Gastroesophageal sphincter (tissue), 4 donors: ENCODE results near the gene CCL5. TPM values are rescaled to one million over a fixed set of nuclear protein-coding genes. Genes with fewer than 3 reads are reported as not detected.

Source experiments
- ATAC-seq: fragments of 150-250 bp; one replicate; pipeline ENCODE4 v1.9.1; 2016; ENCODE audit warnings: mild to moderate bottlenecking, moderate library complexity
- H3K27ac ChIP-seq, 4 donors: fragments of 200-600 bp; sonication (generic) in 3 of 4; 1 replicate in 3 of 4; 2 replicates in 1 of 4; pipeline ENCODE4 v1.5.1; 2016 to 2019
- H3K27me3 ChIP-seq: fragments of 200-600 bp; sonication (generic); one replicate; pipeline ENCODE4 v1.5.1; 2019
- H3K36me3 ChIP-seq, 2 donors: fragments of 200-600 bp; sonication (generic); one replicate each; pipeline ENCODE4 v1.5.1; 2019; ENCODE audit warnings: control low read depth in 1 of 2
- H3K4me1 ChIP-seq, 3 donors: fragments of 200-600 bp; sonication (generic); 1 replicate in 2 of 3; 2 replicates in 1 of 3; pipeline ENCODE4 v1.5.1; 2016 to 2019; ENCODE audit warnings: control low read depth in 2 of 3
- H3K4me3 ChIP-seq, 2 donors: fragments of 200-600 bp; sonication (generic); one replicate each; pipeline ENCODE4 v1.5.1; 2019; ENCODE audit warnings: mild to moderate bottlenecking in 1 of 2, moderate library complexity in 1 of 2
- H3K9me3 ChIP-seq, 3 donors: fragments of 200-600 bp; sonication (generic); one replicate each; pipeline ENCODE4 v1.5.1; 2017 to 2019; ENCODE audit warnings: control low read depth in 2 of 3
- CTCF ChIP-seq, 4 experiments: fragments of 200-600 bp in 2 of 4; fragments of 450-650 bp in 2 of 4; sonication (generic) in 1 of 4; IDR thresholded peaks; one replicate each; pipeline ENCODE4 v1.5.1; 2017 to 2019; ENCODE audit warnings: antibody characterized with exemption in 4 of 4, mild to moderate bottlenecking in 2 of 4, moderate library complexity in 2 of 4
- EP300 ChIP-seq: sonication (generic); formaldehyde crosslinking; IDR thresholded peaks from one replicate; pipeline ENCODE4 v1.6.1; 2017; ENCODE audit warnings: antibody characterized with exemption, mild to moderate bottlenecking
- POLR2A ChIP-seq, 2 donors: fragments of 450-650 bp; IDR thresholded peaks; one replicate each; pipeline ENCODE4 v1.6.1; 2017; ENCODE audit warnings: antibody characterized with exemption in 2 of 2, mild to moderate bottlenecking in 2 of 2, moderate library complexity in 1 of 2
- POLR2AphosphoS5 ChIP-seq: sonication (generic); formaldehyde crosslinking; IDR thresholded peaks from one replicate; pipeline ENCODE4 v1.6.1; 2017; ENCODE audit warnings: antibody characterized with exemption
- WGBS, 2 donors: methylation state at CpG; one replicate each; pipeline ENCODE4 v1.1.5; 2018; ENCODE audit warnings: low coverage in 1 of 2; 5-methylcytosine and 5-hydroxymethylcytosine counted together
- total RNA-seq, 4 donors: library from RNA; depleted of rRNA; stranded (reverse); fragments of >200 nt; gene quantifications; one replicate each; pipeline ENCODE4 v1.1.0, GENCODE V29; 2016

CCL5 gene
- total RNA-seq, 4 donors from 2014 or later: 0.78 to 3.8 (median 2.2) TPM

- no peaks in the 10 kb centered on the region for H3K9me3 ChIP-seq
- no peaks in the 10 kb centered on the region for H3K27me3 ChIP-seq
- no peaks in the 10 kb centered on the region for H3K36me3 ChIP-seq
- no peak for ATAC-seq
- H3K4me3 ChIP-seq: no peak overlapping the region
- no peaks in the 10 kb centered on the region for H3K4me1 ChIP-seq
- no peak overlapping the region for H3K27ac ChIP-seq
- WGBS, 2 donors: 89 to 94% methylated on average over 3 of the region's 3 CpGs
- no peak for TF ChIP-seq POLR2A (IDR thresholded peaks at IDR 0.05)
- no peak for TF ChIP-seq CTCF (IDR thresholded peaks at IDR 0.05)
- TF ChIP-seq POLR2AphosphoS5: no peak
- TF ChIP-seq EP300: no peak
These were observed 32.3 kb upstream of the CCL5 start for GRCh38 chr17:35912339-35912912.

DNA sequence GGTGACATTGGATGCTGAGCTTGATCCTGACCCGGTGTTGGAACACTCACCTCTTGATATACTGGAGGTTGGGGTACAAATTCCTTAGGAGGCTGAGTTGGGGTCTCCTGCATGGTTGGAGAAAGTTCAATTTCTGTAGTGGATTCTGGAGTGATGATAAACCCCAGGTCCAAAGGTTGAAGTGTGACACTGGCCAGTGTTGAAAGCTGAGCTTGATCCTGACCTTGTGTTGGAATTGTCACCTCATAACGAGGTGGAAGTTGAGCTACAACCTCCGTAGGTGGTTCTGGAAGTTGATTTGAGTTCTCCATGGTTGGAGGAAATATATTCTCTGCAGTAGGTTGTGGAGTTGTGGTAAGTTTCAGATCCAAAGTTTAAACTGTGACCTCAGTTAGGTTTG lies 29.2 kb upstream of the CCL5 start:
- H3K4me1 ChIP-seq: no peaks in the 10 kb centered on the region
- H3K4me3 ChIP-seq: no peak overlapping the region
- H3K27ac ChIP-seq: no peak overlapping the region
- H3K36me3 ChIP-seq: no peaks in the 10 kb centered on the region
- H3K27me3 ChIP-seq: no peaks in the 10 kb centered on the region
- H3K9me3 ChIP-seq: no peaks in the 10 kb centered on the region
- TF ChIP-seq EP300: no peak
- TF ChIP-seq POLR2AphosphoS5: no peak
- TF ChIP-seq CTCF (IDR thresholded peaks at IDR 0.05): no peak
- TF ChIP-seq POLR2A (IDR thresholded peaks at IDR 0.05): no peak
- 82 to 92% methylated on average over 2 of the region's 3 CpGs for WGBS, 2 donors
- ATAC-seq: no peak

DNA sequence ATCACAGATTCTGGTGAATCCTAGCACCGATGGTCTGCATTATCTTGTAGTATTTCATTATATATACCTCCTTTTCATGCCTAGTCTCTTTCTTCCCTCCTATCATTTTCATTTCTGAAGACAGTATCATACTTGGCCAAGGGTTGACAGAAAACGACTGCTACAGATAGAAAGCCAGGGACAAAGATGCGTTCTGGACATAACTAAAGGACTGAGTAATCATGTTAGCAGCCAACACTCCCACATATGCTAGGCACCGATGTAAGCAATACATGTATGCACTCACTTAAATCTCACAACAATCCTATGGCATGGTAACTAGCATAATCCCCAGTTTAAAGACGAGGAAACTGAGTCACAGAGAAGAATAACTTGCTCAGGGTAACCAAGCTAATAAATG lies 27.5 kb upstream of the CCL5 start:
- TF ChIP-seq POLR2AphosphoS5 (no peak), POLR2A (IDR thresholded peaks at IDR 0.05) (no peak), EP300 (no peak), CTCF (IDR thresholded peaks at IDR 0.05) (no peak)
- no peaks in the 10 kb centered on the region for H3K4me1 ChIP-seq
- no peak overlapping the region for H3K27ac ChIP-seq
- no peak overlapping the region for H3K4me3 ChIP-seq
- H3K36me3 ChIP-seq: no peaks in the 10 kb centered on the region
- H3K27me3 ChIP-seq: no peaks in the 10 kb centered on the region
- 62 to 87% methylated on average over 3 to 5 of the region's 5 CpGs for WGBS, 2 donors
- no peak for ATAC-seq
- no peaks in the 10 kb centered on the region for H3K9me3 ChIP-seq

DNA sequence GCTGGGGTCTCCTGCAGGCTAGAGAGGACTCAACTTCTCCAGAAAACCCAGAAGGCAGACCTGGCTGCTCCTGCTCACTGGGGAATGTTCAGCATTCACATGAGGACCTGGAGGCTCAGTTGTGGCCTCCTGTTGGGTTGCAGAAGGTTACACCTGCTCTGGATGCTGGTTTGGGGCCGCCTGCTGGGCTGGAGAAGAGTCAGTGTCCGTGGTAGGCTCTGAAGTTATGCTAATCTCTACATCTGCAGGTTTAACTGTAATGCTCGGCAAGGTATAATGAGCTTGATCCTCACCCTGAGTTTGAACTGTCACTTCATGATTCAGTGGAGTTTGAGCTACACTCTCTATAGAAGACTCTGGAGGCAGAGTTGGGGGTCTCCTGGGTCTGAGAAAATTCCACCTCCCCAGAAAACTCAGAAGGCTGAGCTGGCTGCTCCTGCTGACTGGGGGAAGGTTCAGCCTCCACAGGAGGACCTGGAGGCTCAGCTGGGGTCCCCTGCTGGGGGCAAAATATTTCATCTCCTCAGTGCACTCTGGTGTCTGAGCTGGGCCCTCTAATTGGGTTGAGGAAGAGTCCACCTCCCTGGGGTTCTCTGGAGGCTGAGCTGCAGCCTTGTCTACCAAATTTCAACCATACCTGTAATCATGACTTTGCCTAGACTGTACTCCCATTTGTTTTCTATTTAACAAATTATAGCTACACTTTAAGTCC lies 26.9 kb upstream of the CCL5 start:
- no peak for ATAC-seq
- H3K36me3 ChIP-seq: no peaks in the 10 kb centered on the region
- H3K9me3 ChIP-seq: no peaks in the 10 kb centered on the region
- WGBS, 2 donors: no CpG with 5 or more reads among the region's 3 CpGs
- H3K4me1 ChIP-seq: no peaks in the 10 kb centered on the region
- H3K27ac ChIP-seq: no peak overlapping the region
- TF ChIP-seq CTCF (IDR thresholded peaks at IDR 0.05) (no peak), POLR2AphosphoS5 (no peak), POLR2A (IDR thresholded peaks at IDR 0.05) (no peak), EP300 (no peak)
- H3K4me3 ChIP-seq: no peak overlapping the region
- no peaks in the 10 kb centered on the region for H3K27me3 ChIP-seq
